GM19328 (cell line): ENCODE results near the gene ASB7.

ENCODE experiments used
- ATAC-seq: cut with Tn5 transposase; IDR thresholded peaks from one replicate; pipeline ENCODE4 v1.9.1; 2021; ENCODE audit warnings: mild to moderate bottlenecking, moderate library complexity; ENCODE audit not compliant: unreplicated experiment

The ASB7 gene

DNA sequence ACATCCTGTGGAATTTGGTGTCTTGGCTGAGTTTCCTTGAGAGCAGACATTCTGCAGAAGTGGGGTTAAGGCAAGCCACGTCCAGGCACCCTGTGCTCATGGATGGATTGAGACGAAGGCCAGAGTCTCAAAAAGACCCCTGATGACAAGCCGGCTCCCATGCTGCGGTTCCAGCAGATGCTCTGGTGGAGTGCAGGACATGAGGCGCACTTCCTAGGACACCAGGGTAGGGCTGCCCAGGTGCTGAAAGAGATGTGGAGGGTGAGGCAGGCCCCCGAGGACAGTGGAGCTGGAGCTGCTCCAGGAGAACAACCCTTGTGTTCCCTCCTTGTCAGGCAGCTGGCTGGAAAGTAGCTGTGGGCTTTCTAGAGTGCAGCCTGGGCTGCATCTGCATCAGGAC is 81.0 kb downstream of the ASB7 start:
- no peak for ATAC-seq

- no peak for ATAC-seq
Observed at GRCh38 chr15:100684591-100684990, 82.2 kb downstream of the ASB7 start.

- no peak for ATAC-seq
Observed at GRCh38 chr15:100686021-100686724, 83.8 kb downstream of the ASB7 start.

DNA sequence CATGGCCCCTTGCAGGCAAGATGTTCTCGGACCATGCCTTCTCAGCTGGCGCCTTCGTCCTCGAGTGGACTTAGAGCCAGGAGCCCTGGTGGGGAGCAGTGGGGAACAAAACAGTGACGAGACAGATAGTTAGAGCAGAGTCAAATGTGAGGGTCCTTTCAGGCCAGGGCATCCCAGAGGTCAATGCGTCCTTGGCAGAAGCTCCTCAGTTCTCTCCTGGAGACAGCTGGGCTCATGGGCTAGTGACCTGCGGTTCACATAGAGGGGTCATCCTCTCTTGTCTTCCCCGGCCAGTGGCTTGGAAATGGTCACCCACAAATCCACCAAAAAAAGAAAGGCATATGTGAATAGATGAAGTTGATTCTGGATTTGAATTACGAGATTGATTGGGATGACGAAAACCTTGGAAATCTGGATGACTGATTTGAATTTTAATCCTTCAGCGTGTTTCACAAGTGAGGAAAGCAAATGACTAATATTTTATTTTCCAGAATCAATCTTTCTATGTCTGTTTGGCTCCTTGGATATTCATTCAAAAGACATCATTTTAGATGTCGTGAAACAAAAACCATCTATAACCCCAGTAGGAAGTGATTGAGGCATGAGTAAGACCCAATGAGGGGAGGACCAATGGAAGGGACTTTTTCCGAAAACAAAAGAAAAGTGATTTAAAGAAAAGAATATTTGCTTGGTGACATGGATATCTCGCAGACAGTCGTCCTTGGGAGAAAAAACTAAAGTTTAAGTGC is 84.5 kb downstream of the ASB7 start:
- no peak for ATAC-seq

GRCh38 chr15:100687582-100688141 is 85.3 kb downstream of the ASB7 start:
- no peak for ATAC-seq

GRCh38 chr15:100688549-100689120 is 86.2 kb downstream of the ASB7 start:
- no peak for ATAC-seq

DNA sequence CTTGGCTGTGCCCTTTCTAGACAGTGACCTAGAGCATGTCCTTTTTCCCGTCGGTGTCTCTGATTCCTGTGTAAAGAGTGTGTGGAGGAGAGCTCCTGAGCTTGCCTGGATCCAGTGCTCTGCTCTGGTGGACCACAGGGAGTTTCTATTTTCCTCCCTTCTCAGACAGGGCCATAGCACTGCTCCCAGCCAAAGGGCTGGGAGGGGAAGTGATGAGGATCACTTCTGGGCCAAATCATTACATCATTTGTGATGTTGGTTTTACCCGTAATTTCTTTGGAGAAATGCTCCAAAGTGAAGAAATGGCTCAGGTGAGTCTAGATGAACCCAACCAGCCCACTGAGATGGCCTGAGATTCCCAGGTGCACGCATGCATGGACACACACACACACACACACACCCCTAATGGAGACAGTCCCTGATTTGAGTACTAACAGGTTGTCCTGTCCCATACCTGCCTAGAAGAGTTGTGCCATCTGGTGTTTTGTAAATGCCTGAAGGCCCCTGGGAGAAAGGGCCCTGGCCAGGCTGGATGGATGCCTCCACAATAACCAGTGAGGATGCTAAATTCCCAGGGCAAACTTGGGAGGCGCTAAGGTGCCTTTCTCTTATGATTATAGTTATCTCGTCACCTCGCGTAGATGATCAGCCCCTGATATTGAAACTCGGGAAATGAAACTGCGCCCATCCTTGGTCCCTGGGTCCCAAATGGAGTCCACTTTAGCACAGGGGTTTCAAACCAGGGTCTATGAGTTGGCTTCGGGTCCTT is 86.9 kb downstream of the ASB7 start:
- ATAC-seq: no peak

- ATAC-seq: no peak
Observed at GRCh38 chr15:100690032-100690794, 87.8 kb downstream of the ASB7 start.

DNA sequence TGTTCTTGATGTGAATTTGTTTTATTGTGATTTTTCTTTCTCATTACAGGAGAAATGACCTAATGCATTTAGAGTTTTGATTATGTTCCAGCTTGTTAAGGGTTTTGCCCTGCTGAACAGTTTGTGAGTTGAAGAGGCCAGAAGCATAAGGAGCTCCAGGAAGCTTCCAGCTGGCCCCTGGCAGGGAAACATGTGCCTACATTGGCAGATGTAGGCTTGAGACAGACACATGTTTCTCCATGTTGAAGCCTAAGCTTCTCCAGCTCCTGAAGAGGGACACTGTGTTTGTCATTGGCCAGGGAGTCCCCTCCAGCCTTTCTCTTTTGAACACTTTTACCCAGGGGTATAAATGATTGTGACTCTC is 88.4 kb downstream of the ASB7 start:
- no peak for ATAC-seq

DNA sequence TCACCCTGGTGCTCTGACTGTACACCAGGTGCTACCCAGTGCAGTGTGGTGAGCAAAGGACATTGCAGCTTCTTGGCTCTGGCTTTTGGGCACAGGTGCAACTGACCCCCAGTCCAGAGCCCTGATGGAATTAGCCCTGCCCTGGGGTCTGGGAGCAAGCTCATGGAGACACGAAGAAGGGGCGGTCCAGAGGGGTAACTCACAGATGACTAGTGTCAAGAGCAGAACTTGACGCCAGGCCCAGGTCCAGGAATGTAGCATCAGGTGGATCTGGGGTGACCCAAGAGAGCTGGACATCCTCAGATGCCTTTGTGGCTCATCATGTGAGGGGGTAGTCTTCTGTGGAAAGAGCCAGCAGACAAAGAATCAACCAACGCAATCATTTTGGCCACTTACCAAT is 88.9 kb downstream of the ASB7 start:
- ATAC-seq: no peak

GRCh38 chr15:100692246-100692645 is 89.9 kb downstream of the ASB7 start:
- ATAC-seq: no peak

GRCh38 chr15:100692671-100693070 is 90.3 kb downstream of the ASB7 start:
- no peak for ATAC-seq

GRCh38 chr15:100693451-100693850 is 91.1 kb downstream of the ASB7 start:
- ATAC-seq: no peak

DNA sequence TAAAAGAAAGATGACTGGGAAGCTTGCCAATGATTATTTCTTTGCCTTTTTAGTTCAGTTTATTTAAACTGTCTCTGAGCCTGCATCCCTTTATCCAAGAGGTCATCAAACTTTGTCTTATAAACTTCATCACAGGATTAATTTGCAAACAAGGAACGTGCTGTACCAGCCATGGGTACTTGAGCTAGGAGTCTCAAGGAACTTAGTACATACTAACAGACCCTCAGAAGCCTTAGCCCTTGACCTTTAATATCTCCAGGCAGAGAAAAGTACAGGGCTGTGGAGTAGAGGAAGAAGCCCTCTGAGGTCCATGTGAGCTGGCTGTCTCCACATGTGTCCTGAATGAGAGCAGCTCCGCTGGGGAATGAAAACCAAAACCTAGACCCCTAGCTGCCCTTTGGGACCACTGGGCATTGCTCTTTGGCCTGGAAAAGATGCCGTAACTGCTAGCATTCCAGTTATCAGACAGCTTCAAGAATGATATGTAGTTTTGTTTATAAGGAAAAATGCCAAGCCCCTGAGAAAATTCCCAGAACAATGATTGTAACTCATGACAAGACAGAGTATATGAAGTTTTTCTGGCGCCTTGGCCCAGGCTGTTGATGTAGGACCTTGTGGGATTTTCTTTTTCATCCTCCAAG is 92.1 kb downstream of the ASB7 start:
- ATAC-seq: no peak

- ATAC-seq: no peak
Observed at GRCh38 chr15:100695048-100695447, 92.7 kb downstream of the ASB7 start.

GRCh38 chr15:100696452-100696851 is 94.1 kb downstream of the ASB7 start:
- ATAC-seq: no peak
